Activated CD4-positive, alpha-beta T cell treated with anti-CD3 and anti-CD28 coated beads for 4 hours (primary cell): ENCODE measurements around the gene ITPR1.

Experiments
- DNase-seq, 2 donors: peaks; one replicate each; pipeline ENCODE4 v3.0.0-alpha.2; 2020

ITPR1 gene

GRCh38 chr3:4839278-4839677 lies 346.1 kb downstream of the ITPR1 start:
- no peak for DNase-seq

DNA sequence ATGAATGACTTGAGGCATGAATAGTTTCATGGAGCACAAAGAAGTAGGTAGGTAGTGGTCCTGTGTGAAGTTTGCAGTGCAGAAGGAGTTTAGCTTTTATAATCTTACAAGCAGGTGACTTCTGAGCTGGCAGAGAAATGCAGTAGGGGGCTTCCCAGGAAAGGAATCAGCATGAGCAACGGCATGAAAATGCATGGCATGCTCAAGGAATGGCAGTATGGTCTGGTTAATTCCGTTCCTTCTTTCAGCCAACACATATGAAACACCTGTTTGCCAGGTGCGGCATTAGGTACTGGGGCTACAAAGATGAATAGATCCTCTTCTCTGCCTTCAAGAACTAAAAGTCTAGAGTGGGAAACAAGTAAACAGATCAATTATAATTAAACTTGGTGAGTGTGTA lies 348.1 kb downstream of the ITPR1 start:
- DNase-seq: no peak

DNA sequence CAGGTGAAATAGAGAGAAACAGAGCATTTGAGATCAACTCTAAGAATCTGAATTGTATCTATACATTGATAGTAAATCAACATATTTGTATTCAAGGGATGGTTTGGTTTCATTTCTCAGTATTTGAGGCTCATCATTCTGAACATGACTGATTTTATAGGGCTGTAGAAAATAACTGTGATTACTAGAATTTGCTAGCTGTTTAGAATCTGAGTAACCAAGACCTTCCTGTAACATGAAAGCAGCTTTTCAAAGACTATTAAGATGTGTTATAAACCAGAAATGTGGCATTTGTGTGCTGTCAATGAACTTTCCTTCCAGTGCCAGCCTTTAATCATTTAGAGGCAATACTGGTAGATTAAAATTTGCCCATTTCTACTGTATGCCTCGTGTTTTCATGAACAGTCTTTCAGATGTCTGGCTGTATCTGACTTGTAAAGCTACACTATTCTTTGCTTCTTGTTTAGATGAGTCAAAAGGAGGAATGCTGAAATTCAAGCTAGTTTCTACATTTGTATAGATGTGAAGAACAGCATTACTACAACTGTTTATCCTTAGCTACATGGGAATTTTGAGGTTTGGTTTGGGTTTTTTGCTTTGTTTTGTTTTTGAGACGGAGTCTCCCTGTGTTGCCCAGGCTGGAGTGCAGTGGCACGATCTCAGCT lies 348.8 kb downstream of the ITPR1 start:
- no peak for DNase-seq

DNA sequence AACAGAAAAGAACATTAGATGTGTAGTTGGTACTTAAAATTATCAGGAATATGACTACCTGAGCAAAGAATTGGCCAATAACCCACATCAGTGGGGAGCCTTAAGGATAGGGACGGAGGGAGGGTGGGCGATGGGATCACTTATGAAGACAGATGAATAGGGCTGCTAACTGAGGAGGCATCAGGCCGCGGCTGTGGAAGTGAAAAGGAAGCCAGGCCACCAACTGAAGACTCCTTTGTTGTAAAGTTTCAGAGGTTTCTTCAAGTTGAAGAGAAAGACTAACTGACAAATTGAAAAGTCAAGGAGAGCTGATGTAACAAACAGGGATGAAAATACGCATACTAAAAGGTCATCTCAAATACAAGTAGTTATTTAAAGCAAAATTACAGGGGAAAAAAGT lies 350.5 kb downstream of the ITPR1 start:
- DNase-seq: no peak

DNA sequence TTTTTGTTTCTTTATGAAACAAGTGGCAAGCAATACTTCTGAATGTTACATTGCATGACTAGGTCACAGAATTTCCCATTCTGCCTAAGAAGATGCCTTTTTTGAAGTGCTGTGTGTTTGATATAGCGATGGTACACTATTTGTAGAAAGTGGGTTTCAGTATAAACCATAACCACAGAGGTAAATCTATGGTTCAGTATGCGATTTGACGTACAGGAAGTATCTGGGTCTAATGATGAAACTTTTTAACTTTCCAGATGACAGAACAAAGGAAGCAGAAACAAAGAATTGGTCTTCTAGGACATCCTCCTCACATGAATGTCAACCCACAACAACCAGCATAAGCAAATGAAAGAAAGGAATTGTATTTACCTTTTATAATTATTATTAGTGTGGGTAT lies 352.7 kb downstream of the ITPR1 start:
- DNase-seq: no peak

DNA sequence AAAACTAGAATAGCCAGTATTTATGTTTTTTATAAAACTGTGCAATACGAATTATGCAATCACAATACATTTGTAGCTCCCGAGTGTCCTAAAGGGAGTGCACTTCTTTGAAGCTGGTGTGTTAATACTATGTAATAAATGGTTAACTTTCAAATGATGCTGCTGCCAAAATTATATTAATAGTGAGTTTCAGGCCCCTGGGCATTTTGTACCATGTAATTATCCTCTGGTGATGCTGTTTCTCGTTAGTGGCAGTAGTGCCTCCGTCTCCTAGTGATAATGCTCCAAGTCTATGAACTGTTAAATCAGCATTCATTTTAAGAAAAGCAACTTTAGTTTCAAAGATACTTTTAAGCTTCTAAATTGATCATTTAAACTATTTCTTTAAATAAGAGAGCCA lies 353.4 kb downstream of the ITPR1 start:
- DNase-seq: no peak

DNA sequence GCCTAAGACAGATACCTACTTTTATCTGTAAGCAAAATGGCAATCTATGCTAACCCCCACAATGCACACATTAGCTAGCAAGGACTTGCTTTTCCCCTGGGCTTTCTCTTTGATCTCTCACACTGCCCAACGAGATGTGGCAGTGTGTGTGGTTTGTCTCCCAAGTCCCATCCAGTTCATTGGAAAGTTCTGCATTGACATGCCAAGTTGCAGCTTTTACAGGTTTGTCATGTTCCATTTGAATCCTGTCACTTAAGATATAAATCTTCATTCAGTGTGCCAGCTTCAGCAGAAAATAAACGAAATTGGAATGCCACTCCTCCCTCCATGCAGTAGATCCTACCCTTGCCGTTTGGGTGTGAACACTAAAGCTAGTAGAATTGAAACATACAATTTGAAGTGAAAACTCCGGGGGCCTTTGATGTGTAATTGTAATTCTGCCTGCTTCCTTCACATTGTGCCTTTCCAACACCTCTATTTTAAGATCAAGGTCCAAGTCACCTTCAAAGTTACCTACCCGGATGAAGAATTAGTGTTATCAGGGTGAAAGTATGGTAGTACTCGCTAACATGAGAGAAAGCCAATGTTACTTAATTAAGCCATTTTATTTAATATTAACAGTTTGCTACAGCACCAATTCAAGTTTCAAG lies 355.2 kb downstream of the ITPR1 start:
- no peak for DNase-seq

DNA sequence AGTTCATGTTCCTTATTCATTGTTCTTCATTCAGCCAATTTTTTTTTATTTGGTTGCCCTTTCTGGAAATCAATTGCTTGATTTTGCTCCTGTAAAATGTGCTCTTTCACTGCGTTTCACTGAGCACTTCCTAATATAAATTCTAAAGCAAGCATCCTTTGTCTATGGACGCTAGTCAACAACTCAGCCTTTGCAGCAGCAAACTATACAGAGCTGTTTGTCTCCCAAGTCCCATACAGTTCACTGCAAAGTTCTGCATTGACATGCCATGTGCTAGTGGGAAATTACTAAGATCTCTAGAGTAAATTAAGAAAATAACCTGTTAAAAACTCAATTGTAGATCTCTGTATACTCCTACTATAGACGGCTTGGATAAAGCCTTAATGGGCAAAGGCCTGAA lies 356.0 kb downstream of the ITPR1 start:
- no peak for DNase-seq

DNA sequence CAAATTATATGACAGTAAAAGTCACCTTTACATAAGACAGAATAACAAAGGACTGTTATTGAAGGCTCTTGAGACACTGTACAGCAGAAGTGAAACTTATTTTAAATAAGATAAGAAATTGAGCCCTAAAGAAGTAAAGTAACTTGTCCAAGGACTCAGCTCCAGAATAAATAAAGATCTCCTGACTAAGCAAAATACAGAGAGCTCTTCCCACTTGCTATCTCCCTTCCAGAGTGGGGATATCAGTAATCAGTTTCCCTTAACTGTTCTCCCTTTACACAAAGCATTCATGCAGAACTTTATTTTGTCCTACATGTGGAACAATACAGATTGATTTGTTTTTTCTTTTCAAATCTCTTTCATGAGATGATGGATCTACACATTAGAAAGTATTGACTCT lies 356.6 kb downstream of the ITPR1 start:
- no peak for DNase-seq

GRCh38 chr3:4850211-4850927 lies 357.2 kb downstream of the ITPR1 start:
- peak; percentile 38 to 42 for DNase-seq

DNA sequence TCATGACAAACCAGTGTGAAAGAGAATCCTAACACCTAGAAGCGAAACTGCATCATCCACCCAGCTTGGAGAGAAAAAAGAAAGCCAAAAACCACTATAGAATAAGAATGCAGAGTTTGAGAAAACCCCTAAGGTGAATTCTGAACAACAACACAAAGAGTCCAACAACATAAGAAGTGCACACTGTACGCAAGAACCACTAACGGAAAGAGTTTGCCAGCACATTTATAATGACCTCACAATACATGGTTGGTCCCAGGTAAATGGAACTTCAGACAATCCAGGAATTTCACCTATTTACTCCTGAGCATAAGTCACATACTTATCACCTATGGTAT lies 357.7 kb downstream of the ITPR1 start:
- peak in 1 of 2 donors; percentile 28 for DNase-seq

DNA sequence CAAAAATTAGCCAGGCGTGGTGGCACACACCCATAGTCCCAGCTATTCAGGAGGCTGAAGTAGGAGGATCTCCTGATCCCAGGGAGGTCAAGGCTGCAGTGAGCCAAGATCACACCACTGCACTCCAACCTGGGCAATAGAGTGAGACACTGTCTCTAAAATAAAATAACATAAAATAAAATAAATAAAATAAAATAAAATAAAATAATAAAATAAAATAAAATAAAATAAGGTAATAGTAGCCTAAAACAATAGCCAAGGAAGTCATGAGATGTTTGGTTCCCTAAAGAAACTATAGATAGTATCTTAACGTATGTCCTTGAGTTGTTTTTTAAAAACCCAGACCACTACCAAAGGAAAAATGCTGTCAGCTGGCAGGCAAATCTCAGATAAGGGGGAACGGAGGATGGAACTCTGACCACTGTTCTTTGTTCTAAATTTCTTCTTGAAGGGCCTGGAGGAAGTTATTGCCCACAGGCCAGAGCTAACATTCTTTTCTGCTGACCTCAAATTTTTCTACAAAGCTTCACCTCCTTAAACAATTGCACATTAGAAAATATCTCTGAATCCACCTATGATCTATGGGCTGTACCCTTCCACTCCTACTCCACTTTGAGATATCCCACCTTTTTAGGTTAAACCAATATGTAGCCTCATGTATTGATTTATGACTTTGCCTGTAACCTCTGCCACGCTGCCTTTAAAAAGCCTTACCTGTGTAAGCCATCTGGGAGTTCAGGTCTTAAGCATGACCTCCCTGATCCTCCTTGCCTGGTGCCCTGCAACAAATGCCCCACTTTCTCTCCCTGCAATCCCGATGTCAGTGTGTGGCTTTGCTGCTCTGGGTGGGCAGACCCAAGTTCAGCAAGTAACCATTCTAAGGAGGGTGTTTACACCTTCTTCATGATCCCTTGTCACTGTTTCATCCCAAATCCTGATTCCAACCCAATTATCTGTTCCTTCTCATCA lies 359.9 kb downstream of the ITPR1 start:
- no peak for DNase-seq

DNA sequence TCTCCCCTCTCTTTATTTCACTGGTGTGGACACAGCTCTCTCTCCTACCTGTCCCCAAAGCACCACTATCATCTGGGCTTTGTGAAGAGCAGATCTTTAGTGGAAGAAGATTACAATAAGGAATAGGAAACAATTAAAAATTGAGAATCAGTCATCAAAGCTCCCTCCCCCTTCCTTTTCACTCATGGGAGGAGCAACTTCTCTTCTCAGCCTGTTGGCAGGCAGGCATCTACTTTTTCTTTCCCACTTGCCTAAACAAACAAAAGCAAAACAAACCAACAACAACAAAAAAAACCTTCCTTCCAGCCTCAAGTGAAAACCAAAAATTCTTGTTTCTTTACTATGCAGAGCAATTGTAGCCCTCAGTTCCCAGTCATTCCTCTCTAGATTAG lies 360.6 kb downstream of the ITPR1 start:
- no peak for DNase-seq

DNA sequence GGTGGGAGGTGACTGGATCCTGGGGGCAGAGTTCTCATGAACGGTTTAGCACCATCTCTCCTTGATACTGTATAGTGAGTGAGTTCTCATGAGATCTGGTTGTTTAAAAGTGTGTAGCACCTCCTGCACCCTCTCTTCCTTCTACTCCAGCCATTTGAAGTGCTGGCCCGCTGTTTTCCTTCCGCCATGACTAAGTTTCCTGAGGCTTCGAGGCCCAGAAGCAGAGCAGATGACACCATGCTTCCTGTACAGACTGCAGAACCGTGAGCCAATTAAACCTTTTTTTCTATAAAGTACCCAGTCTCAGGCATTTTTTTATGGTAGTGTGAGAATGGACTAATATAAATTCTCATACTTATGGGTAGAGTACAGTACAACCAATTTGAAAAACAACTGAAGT lies 362.5 kb downstream of the ITPR1 start:
- DNase-seq: no peak

GRCh38 chr3:4856136-4856535 lies 363.0 kb downstream of the ITPR1 start:
- no peak for DNase-seq

- DNase-seq: no peak
These were observed 363.4 kb downstream of the ITPR1 start for GRCh38 chr3:4856564-4856963.

GRCh38 chr3:4856986-4857385 lies 363.8 kb downstream of the ITPR1 start:
- DNase-seq: no peak

GRCh38 chr3:4859788-4860187 lies 366.6 kb downstream of the ITPR1 start:
- no peak for DNase-seq

GRCh38 chr3:4862973-4863372 lies 369.8 kb downstream of the ITPR1 start:
- DNase-seq: no peak

- DNase-seq: no peak
These were observed 371.4 kb downstream of the ITPR1 start for GRCh38 chr3:4864503-4864902.

- no peak for DNase-seq
These were observed 372.6 kb downstream of the ITPR1 start for GRCh38 chr3:4865714-4866113.

GRCh38 chr3:4866866-4867265 lies 373.7 kb downstream of the ITPR1 start:
- DNase-seq: no peak

- no peak for DNase-seq
These were observed 384.1 kb downstream of the ITPR1 start for GRCh38 chr3:4877173-4877787.
